Iris pigment epithelial cell (primary cell): ENCODE results near the gene RIPOR1.
"Not testable (repeated sequence)": the region's sequence is repeated elsewhere in the genome, so short reads cannot be mapped to it uniquely, and the experiment has no call there.

Experiments used
- DNase-seq: peaks from one replicate; pipeline ENCODE4 v3.0.0-alpha.2; 2011; ENCODE audit warnings: low read depth

RIPOR1 gene

GRCh38 chr16:67528222-67528869 lies at the start of gene RIPOR1:
RIPOR1 (plus strand) TSS chr16:67528829; CDS start chr16:67538447, 9,618 bp downstream.
- DNase-seq = no peak

- peak; percentile 97 for DNase-seq
Observed at GRCh38 chr16:67480833-67481560, 47.6 kb upstream of the RIPOR1 start, which contains the start of gene ATP6V0D1. ATP6V0D1 (minus strand) TSS chr16:67481157; CDS start chr16:67481086, 71 bp downstream.

- peak; percentile 17 for DNase-seq
Observed at GRCh38 chr16:67481561-67482232, 46.9 kb upstream of the RIPOR1 start.

- DNase-seq = no peak
Observed at GRCh38 chr16:67482233-67482924, 46.2 kb upstream of the RIPOR1 start.

- no peak for DNase-seq
Observed at GRCh38 chr16:67483150-67483549, 45.5 kb upstream of the RIPOR1 start, which contains the start of gene AGRP. AGRP (minus strand) TSS chr16:67483547; CDS start chr16:67483398, 149 bp downstream.

- DNase-seq = peak; percentile 25
Observed at GRCh38 chr16:67483731-67484525, 44.7 kb upstream of the RIPOR1 start.

- DNase-seq = peak; percentile 37
Observed at GRCh38 chr16:67486805-67487204, 41.8 kb upstream of the RIPOR1 start.

- DNase-seq = not testable (repeated sequence)
Observed at GRCh38 chr16:67487561-67487960, 41.1 kb upstream of the RIPOR1 start.

- no peak for DNase-seq
Observed at GRCh38 chr16:67489401-67490083, 39.1 kb upstream of the RIPOR1 start.

- peak; percentile 39 for DNase-seq
Observed at GRCh38 chr16:67490335-67491096, 38.1 kb upstream of the RIPOR1 start.

GRCh38 chr16:67499106-67499505 lies 29.5 kb upstream of the RIPOR1 start:
- no peak for DNase-seq

GRCh38 chr16:67504031-67505021 lies 24.3 kb upstream of the RIPOR1 start:
- DNase-seq = no peak

- no peak for DNase-seq
Observed at GRCh38 chr16:67506468-67506867, 22.2 kb upstream of the RIPOR1 start.

GRCh38 chr16:67509016-67509415 lies 19.6 kb upstream of the RIPOR1 start:
- DNase-seq = no peak

GRCh38 chr16:67513892-67514291 lies 14.7 kb upstream of the RIPOR1 start:
- not testable (repeated sequence) for DNase-seq

GRCh38 chr16:67514382-67514828 lies 14.2 kb upstream of the RIPOR1 start:
- DNase-seq = peak; percentile 85

GRCh38 chr16:67516296-67517154 lies 12.1 kb upstream of the RIPOR1 start:
- peak; percentile 38 for DNase-seq

- DNase-seq = no peak
Observed at GRCh38 chr16:67517155-67517445, 11.5 kb upstream of the RIPOR1 start.
